Measurements from ENCODE around the gene RAB24.

- no peak for TF ChIP-seq POLR2A (IDR thresholded peaks at IDR 0.05)
- TF ChIP-seq, protein P1, sequence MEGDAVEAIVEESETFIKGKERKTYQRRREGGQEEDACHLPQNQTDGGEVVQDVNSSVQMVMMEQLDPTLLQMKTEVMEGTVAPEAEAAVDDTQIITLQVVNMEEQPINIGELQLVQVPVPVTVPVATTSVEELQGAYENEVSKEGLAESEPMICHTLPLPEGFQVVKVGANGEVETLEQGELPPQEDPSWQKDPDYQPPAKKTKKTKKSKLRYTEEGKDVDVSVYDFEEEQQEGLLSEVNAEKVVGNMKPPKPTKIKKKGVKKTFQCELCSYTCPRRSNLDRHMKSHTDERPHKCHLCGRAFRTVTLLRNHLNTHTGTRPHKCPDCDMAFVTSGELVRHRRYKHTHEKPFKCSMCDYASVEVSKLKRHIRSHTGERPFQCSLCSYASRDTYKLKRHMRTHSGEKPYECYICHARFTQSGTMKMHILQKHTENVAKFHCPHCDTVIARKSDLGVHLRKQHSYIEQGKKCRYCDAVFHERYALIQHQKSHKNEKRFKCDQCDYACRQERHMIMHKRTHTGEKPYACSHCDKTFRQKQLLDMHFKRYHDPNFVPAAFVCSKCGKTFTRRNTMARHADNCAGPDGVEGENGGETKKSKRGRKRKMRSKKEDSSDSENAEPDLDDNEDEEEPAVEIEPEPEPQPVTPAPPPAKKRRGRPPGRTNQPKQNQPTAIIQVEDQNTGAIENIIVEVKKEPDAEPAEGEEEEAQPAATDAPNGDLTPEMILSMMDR (IDR thresholded peaks at IDR 0.05) = no peak
Observed at GRCh38 chr5:177297922-177298321, 5.6 kb downstream of the RAB24 start.
